GM18520 (cell line): ENCODE results near the gene TMEM82.

Source experiments
- ATAC-seq: cut with Tn5 transposase; IDR thresholded peaks from one replicate; pipeline ENCODE4 v1.9.1; 2021; ENCODE audit not compliant: unreplicated experiment

Gene TMEM82

GRCh38 chr1:15735304-15736037 is 6.8 kb upstream of the TMEM82 start:
- ATAC-seq = no peak

GRCh38 chr1:15736038-15736891 is 6.0 kb upstream of the TMEM82 start, which contains the start of gene SLC25A34:
Gene SLC25A34, plus strand, starts transcription at chr1:15736258. Its CDS starts 228 bp downstream, at chr1:15736486.
- no peak for ATAC-seq

GRCh38 chr1:15736892-15737261 is 5.4 kb upstream of the TMEM82 start:
- ATAC-seq = no peak

GRCh38 chr1:15737324-15738319 is 4.7 kb upstream of the TMEM82 start:
- no peak for ATAC-seq

- ATAC-seq = no peak
Measured at GRCh38 chr1:15738416-15739113, 3.7 kb upstream of the TMEM82 start.

- ATAC-seq = no peak
Measured at GRCh38 chr1:15739259-15739658, 3.0 kb upstream of the TMEM82 start.

- no peak for ATAC-seq
Measured at GRCh38 chr1:15739745-15740144, 2.6 kb upstream of the TMEM82 start.

- ATAC-seq = no peak
Measured at GRCh38 chr1:15740924-15741850, 1.1 kb upstream of the TMEM82 start.

- ATAC-seq = no peak
Measured at GRCh38 chr1:15744122-15744679, 1.9 kb downstream of the TMEM82 start.

- no peak for ATAC-seq
Measured at GRCh38 chr1:15747378-15747777, 5.1 kb downstream of the TMEM82 start.

- ATAC-seq = no peak
Measured at GRCh38 chr1:15748264-15748663, 6.0 kb downstream of the TMEM82 start.

- no peak for ATAC-seq
Measured at GRCh38 chr1:15748690-15749398, 6.5 kb downstream of the TMEM82 start.

- no peak for ATAC-seq
Measured at GRCh38 chr1:15749399-15750291, 7.3 kb downstream of the TMEM82 start.

- ATAC-seq = no peak
Measured at GRCh38 chr1:15750924-15751323, 8.6 kb downstream of the TMEM82 start.

GRCh38 chr1:15751717-15752116 is 9.4 kb downstream of the TMEM82 start:
- no peak for ATAC-seq

- ATAC-seq = no peak
Measured at GRCh38 chr1:15753776-15754175, 11.5 kb downstream of the TMEM82 start.

- no peak for ATAC-seq
Measured at GRCh38 chr1:15755021-15755645, 12.8 kb downstream of the TMEM82 start.
